Measurements from ENCODE around the gene CLDN22. TPM values are rescaled to one million over a fixed set of nuclear protein-coding genes. Genes with fewer than 3 reads are reported as not detected.

CLDN22 gene
- polyA plus RNA-seq, 1 of the 3 experiments (the other 2 are of a cell fraction) = 0.05 TPM

GRCh38 chr4:183272384-183272783, 47.7 kb downstream of the CLDN22 start:
- Histone ChIP-seq H3F3A (replicated peaks; ENCODE audit: insufficient read depth) (no peaks in the 10 kb centered on the region), H3K4me3 (ENCODE audit: low read depth in 2 of 2, low read length in 1 of 2) (no peak overlapping the region), H3K27me3 (ENCODE audit: insufficient read depth) (no peaks in the 10 kb centered on the region), H2AFZ (ENCODE audit: low read depth) (no peak overlapping the region), H3K9me3 (peaks cover 20% of the 10 kb centered on the region), H3K9me2 (no peaks in the 10 kb centered on the region), H3K79me2 (ENCODE audit: insufficient read depth) (no peaks in the 10 kb centered on the region), H3K4me1 (ENCODE audit: control insufficient read depth in 1 of 2, insufficient read depth in 2 of 2, low read depth in 1 of 2, low read length in 1 of 2) (no peaks in the 10 kb centered on the region), H3K9ac (no peak overlapping the region), H3K36me3 (replicated peaks in 1 of 2; ENCODE audit: control insufficient read depth in 1 of 2, insufficient read depth in 2 of 2, low read length in 1 of 2) (peaks cover 51 to 59% of the 10 kb centered on the region in 2 experiments), H3K4me2 (no peak overlapping the region), H4K20me1 (ENCODE audit: insufficient read depth) (no peaks in the 10 kb centered on the region), H3K27ac (ENCODE audit: low read depth in 2 of 2, low read length in 1 of 2) (no peak overlapping the region)
- CTCF ChIA-PET = interaction anchor here (1.5 to 3.7 kb wide), 2 partner anchors 10 to 199 kb away, joined by 5 to 32 read pairs; no protein-coding TSS in a partner anchor
- no peak for DNase-seq
- POLR2A ChIA-PET = no interaction called here
- TF ChIP-seq SIN3A (IDR thresholded peaks at IDR 0.05; ENCODE audit: borderline replicate concordance, low read depth, low read length) (no peak), ELF1 (IDR thresholded peaks at IDR 0.05) (no peak), MXI1 (IDR thresholded peaks at IDR 0.05; ENCODE audit: low read depth, low read length) (no peak), NRF1 (IDR thresholded peaks at IDR 0.05; ENCODE audit: low read depth, low read length) (no peak), YY1 (IDR thresholded peaks at IDR 0.05; ENCODE audit: low read depth) (no peak), USF1 (IDR thresholded peaks at IDR 0.05; ENCODE audit: borderline replicate concordance, low read depth) (no peak), GATA2 (CRISPR knock-in tag; IDR thresholded peaks at IDR 0.05) (no peak), PBX3 (IDR thresholded peaks at IDR 0.05) (no peak), RCOR1 (IDR thresholded peaks at IDR 0.05; ENCODE audit: low read length) (no peak), POLR2AphosphoS5 (IDR thresholded peaks at IDR 0.05; ENCODE audit: low read depth, low read length) (no peak), NFIC (IDR thresholded peaks at IDR 0.05; ENCODE audit: borderline replicate concordance) (no peak), RFX5 (IDR thresholded peaks at IDR 0.05; ENCODE audit: low read length) (no peak)
- WGBS (ENCODE audit: low lambda C conversion rate) = 92% methylated on average over 3 of the region's 3 CpGs

GRCh38 chr4:183268556-183268955, 51.5 kb downstream of the CLDN22 start:
- H3K36me3 ChIP-seq (replicated peaks in 1 of 2; ENCODE audit: control insufficient read depth in 1 of 2, insufficient read depth in 2 of 2, low read length in 1 of 2) = peaks cover 45 to 49% of the 10 kb centered on the region in 2 experiments
- POLR2A ChIA-PET = no interaction called here

More at GRCh38 chr4:183268556-183268955, 51.5 kb downstream of the CLDN22 start:
- CTCF ChIA-PET = interaction anchor here (3.5 kb wide), 1 partner anchor 12 kb away, joined by 12 read pairs; no protein-coding TSS in a partner anchor
- Histone ChIP-seq H2AFZ (ENCODE audit: low read depth) (no peak overlapping the region), H3K4me1 (ENCODE audit: control insufficient read depth in 1 of 2, insufficient read depth in 2 of 2, low read depth in 1 of 2, low read length in 1 of 2) (peaks cover 0 to 16% of the 10 kb centered on the region in 2 experiments; a peak in 1 of 4 replicates), H3K9ac (no peak overlapping the region), H3F3A (replicated peaks; ENCODE audit: insufficient read depth) (no peaks in the 10 kb centered on the region), H3K9me2 (no peaks in the 10 kb centered on the region), H3K79me2 (ENCODE audit: insufficient read depth) (no peaks in the 10 kb centered on the region), H4K20me1 (ENCODE audit: insufficient read depth) (no peaks in the 10 kb centered on the region), H3K4me3 (ENCODE audit: low read depth in 2 of 2, low read length in 1 of 2) (no peak overlapping the region), H3K9me3 (no peaks in the 10 kb centered on the region), H3K27me3 (ENCODE audit: insufficient read depth) (no peaks in the 10 kb centered on the region), H3K27ac (ENCODE audit: low read depth in 2 of 2, low read length in 1 of 2) (no peak overlapping the region), H3K4me2 (no peak overlapping the region)
- no peak for DNase-seq
- 93% methylated on average over 9 of the region's 9 CpGs for WGBS (ENCODE audit: low lambda C conversion rate)
- TF ChIP-seq POLR2AphosphoS5 (IDR thresholded peaks at IDR 0.05; ENCODE audit: low read depth, low read length) (no peak), PBX3 (IDR thresholded peaks at IDR 0.05) (no peak), FOSL2 (IDR thresholded peaks at IDR 0.05; ENCODE audit: borderline replicate concordance, low read depth) (no peak), RCOR1 (IDR thresholded peaks at IDR 0.05; ENCODE audit: low read length) (no peak), GABPA (IDR thresholded peaks at IDR 0.05; ENCODE audit: low read depth) (no peak), TEAD4 (IDR thresholded peaks at IDR 0.05; ENCODE audit: borderline replicate concordance, insufficient read depth) (no peak), REST (IDR thresholded peaks at IDR 0.05; ENCODE audit: low read depth, low read length) (no peak), TAF1 (IDR thresholded peaks at IDR 0.05; ENCODE audit: borderline replicate concordance, low read depth, low read length) (no peak), ELF1 (IDR thresholded peaks at IDR 0.05) (no peak)
